Progenitor cell of endocrine pancreas (in vitro differentiated cells): Measurements from ENCODE around the gene ZBTB8B. TPM values are rescaled to one million over a fixed set of nuclear protein-coding genes. Genes with fewer than 3 reads are reported as not detected.

Source experiments
- DNase-seq: peaks from one replicate; pipeline ENCODE4 v3.0.0; 2021; ENCODE audit warnings: low spot score; ENCODE audit not compliant: unreplicated experiment
- H3K27ac Mint-ChIP-seq: 2 replicates; pipeline ENCODE4 v1.8.0; 2021; ENCODE audit warnings: mild to moderate bottlenecking, moderate library complexity, mixed read lengths
- H3K27me3 Mint-ChIP-seq: 2 replicates; pipeline ENCODE4 v1.8.0; 2021; ENCODE audit warnings: mixed read lengths
- H3K36me3 Mint-ChIP-seq: 2 replicates; pipeline ENCODE4 v1.8.0; 2022; ENCODE audit warnings: mixed read lengths; ENCODE audit not compliant: insufficient read depth
- H3K4me1 Mint-ChIP-seq: 2 replicates; pipeline ENCODE4 v1.8.0; 2021; ENCODE audit warnings: low read depth, mixed read lengths
- H3K4me3 Mint-ChIP-seq: 2 replicates; pipeline ENCODE4 v1.8.0; 2021; ENCODE audit warnings: low read depth, mild to moderate bottlenecking, moderate library complexity, mixed read lengths
- H3K9me3 Mint-ChIP-seq: 2 replicates; pipeline ENCODE4 v1.8.0; 2021; ENCODE audit warnings: low read depth, mixed read lengths
- CTCF ChIP-seq: fragments of 200-600 bp; sonication (generic); IDR thresholded peaks from one replicate; pipeline ENCODE4 v1.5.0; 2021; ENCODE audit warnings: antibody characterized with exemption, mild to moderate bottlenecking; ENCODE audit not compliant: unreplicated experiment
- total RNA-seq: library from RNA; stranded (reverse); gene quantifications from 2 replicates; pipeline ENCODE4 v1.2.1, GENCODE V29; 2021

Gene ZBTB8B
- total RNA-seq, 1 donor from 2014 or later = 4.7 TPM

DNA sequence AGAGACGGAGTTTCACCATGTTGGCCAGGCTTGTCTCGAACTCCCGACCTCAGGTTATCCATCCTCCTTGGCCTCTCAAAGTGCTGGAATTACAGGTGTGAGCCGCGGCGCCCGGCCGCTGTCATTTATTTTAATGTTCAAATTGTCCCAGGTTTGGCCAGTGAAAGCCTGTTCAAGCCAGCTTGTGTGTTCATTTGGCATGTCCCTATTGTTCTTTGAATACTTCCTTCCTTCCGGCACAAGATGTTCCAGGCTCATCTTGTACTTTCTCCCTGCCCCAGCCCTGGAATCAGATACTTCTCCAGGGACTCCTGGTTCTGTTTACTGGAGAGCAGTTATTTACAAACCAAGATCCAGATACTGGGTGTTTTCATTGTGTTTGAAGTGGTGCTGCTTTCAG, 37.0 kb downstream of the ZBTB8B start:
- H3K36me3 Mint-ChIP-seq = no peaks in the 10 kb centered on the region
- peaks cover 6% of the 10 kb centered on the region for H3K4me1 Mint-ChIP-seq
- DNase-seq = no peak
- H3K27me3 Mint-ChIP-seq = no peaks in the 10 kb centered on the region
- H3K27ac Mint-ChIP-seq = peak overlapping the region; percentile 33
- H3K4me3 Mint-ChIP-seq = peak overlapping the region; percentile 58
- no peaks in the 10 kb centered on the region for H3K9me3 Mint-ChIP-seq
- no peak for TF ChIP-seq CTCF

DNA sequence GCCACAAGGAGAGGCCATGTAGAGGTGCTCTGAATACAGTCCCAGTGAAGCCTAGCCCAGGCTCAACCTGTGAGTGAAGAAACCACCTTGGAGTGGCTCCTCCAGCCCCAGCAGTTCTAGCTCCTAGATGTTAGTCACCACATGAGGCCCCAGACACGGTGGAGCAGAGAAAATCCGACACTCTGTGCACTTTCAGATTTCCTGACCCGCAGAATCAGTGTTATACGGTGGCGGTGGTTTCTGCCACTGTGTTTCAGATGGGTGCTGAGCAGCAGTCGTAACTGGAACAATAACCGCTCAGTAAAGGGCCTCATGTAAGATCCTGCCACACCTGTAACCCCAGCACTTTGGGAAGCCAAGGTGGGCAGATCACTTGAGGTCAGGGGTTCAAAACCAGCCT, 38.3 kb downstream of the ZBTB8B start:
- H3K9me3 Mint-ChIP-seq = no peaks in the 10 kb centered on the region
- peaks cover 6% of the 10 kb centered on the region for H3K4me1 Mint-ChIP-seq
- no peaks in the 10 kb centered on the region for H3K36me3 Mint-ChIP-seq
- no peak for DNase-seq
- H3K27ac Mint-ChIP-seq = no peak overlapping the region
- no peak for TF ChIP-seq CTCF
- H3K4me3 Mint-ChIP-seq = no peak overlapping the region
- H3K27me3 Mint-ChIP-seq = no peaks in the 10 kb centered on the region

GRCh38 chr1:32507021-32507420, 42.1 kb downstream of the ZBTB8B start:
- Mint-ChIP-seq H3K9me3 (no peaks in the 10 kb centered on the region), H3K27ac (no peak overlapping the region), H3K36me3 (no peaks in the 10 kb centered on the region), H3K4me3 (no peak overlapping the region), H3K4me1 (peaks cover 3% of the 10 kb centered on the region), H3K27me3 (no peaks in the 10 kb centered on the region)
- DNase-seq = no peak
- TF ChIP-seq CTCF = no peak

GRCh38 chr1:32508761-32509160, 43.9 kb downstream of the ZBTB8B start:
- H3K4me1 Mint-ChIP-seq = peaks cover 3% of the 10 kb centered on the region
- TF ChIP-seq CTCF = no peak
- H3K9me3 Mint-ChIP-seq = peaks cover 2% of the 10 kb centered on the region
- peak overlapping the region; percentile 77 for H3K27ac Mint-ChIP-seq
- DNase-seq = no peak
- H3K27me3 Mint-ChIP-seq = no peaks in the 10 kb centered on the region
- no peaks in the 10 kb centered on the region for H3K36me3 Mint-ChIP-seq
- no peak overlapping the region for H3K4me3 Mint-ChIP-seq

DNA sequence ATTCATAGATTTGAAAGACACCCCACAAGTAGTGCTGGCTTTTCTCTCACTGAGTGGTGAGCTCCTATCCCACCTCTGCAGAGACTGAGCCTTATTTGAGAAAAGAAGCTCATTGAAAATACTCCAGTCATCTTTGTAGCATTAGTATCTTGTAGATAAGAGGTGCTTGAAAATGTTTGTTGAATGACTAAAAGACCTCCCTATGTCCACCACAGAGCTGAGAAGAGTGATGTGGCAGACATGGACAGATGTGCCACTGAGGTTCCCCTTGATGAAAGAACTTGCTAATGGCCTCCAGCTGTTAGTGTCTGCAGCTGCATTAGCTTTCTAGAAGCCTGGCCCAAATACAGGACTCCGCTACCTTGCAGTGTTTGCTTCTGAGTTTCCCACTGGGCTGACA, 45.1 kb downstream of the ZBTB8B start:
- H3K9me3 Mint-ChIP-seq = peaks cover 3% of the 10 kb centered on the region
- H3K27me3 Mint-ChIP-seq = no peaks in the 10 kb centered on the region
- no peak for DNase-seq
- peaks cover 3% of the 10 kb centered on the region for H3K4me1 Mint-ChIP-seq
- no peak overlapping the region for H3K27ac Mint-ChIP-seq
- no peaks in the 10 kb centered on the region for H3K36me3 Mint-ChIP-seq
- H3K4me3 Mint-ChIP-seq = no peak overlapping the region
- no peak for TF ChIP-seq CTCF

Other genes starting within 250 kb of the ZBTB8B start
- gene TMEM234, start 242.7 kb upstream of the ZBTB8B start, total RNA-seq = 43.2 and 49.2 TPM in 2 replicates
- gene EIF3I, start 242.7 kb upstream of the ZBTB8B start, total RNA-seq = 143 and 145 TPM in 2 replicates
- gene FAM167B, start 217.8 kb upstream of the ZBTB8B start, total RNA-seq = 3.8 and 4.4 TPM in 2 replicates
- gene LCK, start 213.8 kb upstream of the ZBTB8B start, total RNA-seq = 0.77 and 1.2 TPM in 2 replicates
- gene HDAC1, start 173.0 kb upstream of the ZBTB8B start, total RNA-seq = 197 and 207 TPM in 2 replicates
- 774 and 833 TPM in 2 replicates for gene MARCKSL1, start 128.8 kb upstream of the ZBTB8B start, total RNA-seq
- gene FAM229A, start 102.6 kb upstream of the ZBTB8B start, total RNA-seq = 15.0 and 17.3 TPM in 2 replicates
- 3.1 and 3.9 TPM in 2 replicates for gene TSSK3, start 102.5 kb upstream of the ZBTB8B start, total RNA-seq
- gene BSDC1, start 70.6 kb upstream of the ZBTB8B start, total RNA-seq = 91.0 and 93.6 TPM in 2 replicates
- gene ZBTB8A, start 74.4 kb downstream of the ZBTB8B start, total RNA-seq = 8.9 and 10.8 TPM in 2 replicates
- gene ZBTB8OS, start 185.5 kb downstream of the ZBTB8B start, total RNA-seq = 49.4 and 50.1 TPM in 2 replicates
- 426 and 432 TPM in 2 replicates for gene RBBP4, start 186.1 kb downstream of the ZBTB8B start, total RNA-seq
- 0.40 TPM in 1 of 2 replicates, not detected in the other for gene SYNC, start 237.7 kb downstream of the ZBTB8B start, total RNA-seq